Mesenteric fat pad (tissue), 1 donor: ENCODE measurements around the gene TMEM106C. TPM values are rescaled to one million over a fixed set of nuclear protein-coding genes. Genes with fewer than 3 reads are reported as not detected.
A peak's percentile ranks its signal among the peaks of the same experiment; 100 is the strongest.

Experiments used
- DNase-seq: peaks from one replicate; pipeline ENCODE4 v3.0.0-alpha.2; 2020; ENCODE audit warnings: low spot score
- total RNA-seq: library from RNA; stranded (reverse); fragmentation: NEBNext Ultra II Directional; extraction: Animal tissue kit (Norgen Biotek cat#: 25700); gene quantifications from one replicate; pipeline ENCODE4 v1.2.1, GENCODE V29; 2021
- donor health status: DM: yes; HTN: yes; CAD: no.

TMEM106C gene
- total RNA-seq, 1 donor from 2014 or later: 34.5 TPM

GRCh38 chr12:47979166-47979565 lies 15.8 kb downstream of the TMEM106C start:
- DNase-seq: no peak

DNA sequence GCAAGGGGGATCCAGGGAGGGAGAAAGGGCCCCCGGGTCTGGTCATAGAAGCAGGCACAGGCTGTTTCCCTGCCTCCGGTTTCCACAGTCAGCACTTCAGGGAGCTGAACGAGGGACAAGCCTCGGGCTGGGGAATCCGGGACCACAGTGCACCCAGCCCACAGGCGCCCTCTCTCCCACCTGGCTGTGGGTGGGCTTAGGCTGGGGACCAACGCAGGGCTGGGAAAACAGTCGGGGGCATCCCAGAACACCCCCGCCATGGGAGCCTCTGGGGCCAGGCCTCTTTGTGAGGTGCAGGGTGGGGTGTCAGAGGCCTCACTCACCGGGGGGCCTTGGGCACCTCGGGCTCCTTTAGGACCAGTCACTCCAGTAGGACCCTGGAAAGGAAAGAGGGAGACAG lies 16.3 kb downstream of the TMEM106C start:
- DNase-seq: no peak

DNA sequence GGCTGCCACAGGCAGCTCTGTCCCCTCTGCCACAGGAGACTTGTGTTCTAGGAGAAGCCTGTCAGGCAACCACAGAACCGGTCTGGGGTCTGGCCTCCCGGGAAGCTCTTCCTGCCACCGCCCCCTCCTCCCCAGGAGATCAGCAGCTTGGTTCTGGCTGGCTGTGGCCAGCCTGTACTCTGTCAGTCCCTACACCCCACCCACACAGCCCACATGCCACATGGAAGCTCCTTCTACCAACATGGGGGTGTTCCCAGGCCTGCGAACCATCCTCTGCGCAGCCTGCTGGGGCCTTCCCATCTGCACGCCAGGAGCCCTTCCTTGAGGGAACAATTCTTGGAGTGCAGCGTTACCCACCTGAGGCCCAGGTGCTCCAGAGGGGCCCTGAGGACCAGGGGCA lies 16.8 kb downstream of the TMEM106C start:
- no peak for DNase-seq

- DNase-seq: no peak
Measured at GRCh38 chr12:47980779-47981495, 17.5 kb downstream of the TMEM106C start.

DNA sequence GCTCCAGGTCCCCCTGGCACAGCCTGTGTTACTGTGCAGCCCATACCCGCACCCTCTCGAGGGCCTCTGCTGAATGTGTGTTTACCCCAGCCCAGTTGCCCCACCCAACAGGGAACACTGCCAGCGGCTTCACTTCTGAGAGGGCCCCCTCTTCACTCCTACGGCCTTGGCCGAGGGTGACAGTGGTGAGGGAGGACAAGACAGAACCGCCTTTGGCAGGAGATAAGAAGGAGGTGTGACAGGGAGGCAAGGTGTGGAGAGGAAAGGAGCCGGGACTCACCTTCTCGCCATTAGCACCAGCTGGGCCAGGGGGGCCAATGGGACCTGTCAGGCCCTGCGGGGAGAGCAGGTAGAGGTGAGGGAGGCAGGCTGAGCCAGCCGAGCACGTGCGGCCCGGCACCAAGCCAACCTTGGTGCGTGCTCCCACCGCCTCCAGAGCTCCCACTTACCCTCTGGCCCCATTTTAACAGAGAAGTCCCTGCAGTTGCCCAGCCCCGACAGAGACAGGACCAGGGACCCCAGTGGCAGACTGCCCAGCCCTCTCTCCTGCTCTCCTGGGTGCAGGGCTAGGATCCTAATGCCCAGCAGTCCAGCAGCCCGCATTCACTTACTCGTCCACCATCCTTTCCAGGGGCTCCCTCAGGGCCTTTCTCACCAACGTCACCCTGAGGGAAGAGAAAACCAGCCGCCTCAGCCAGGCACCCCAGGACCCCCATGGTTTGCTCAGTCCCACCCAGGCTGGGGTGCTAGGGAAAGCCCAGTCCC lies 18.3 kb downstream of the TMEM106C start:
- no peak for DNase-seq

- DNase-seq: no peak
Measured at GRCh38 chr12:47982311-47982710, 18.9 kb downstream of the TMEM106C start.

DNA sequence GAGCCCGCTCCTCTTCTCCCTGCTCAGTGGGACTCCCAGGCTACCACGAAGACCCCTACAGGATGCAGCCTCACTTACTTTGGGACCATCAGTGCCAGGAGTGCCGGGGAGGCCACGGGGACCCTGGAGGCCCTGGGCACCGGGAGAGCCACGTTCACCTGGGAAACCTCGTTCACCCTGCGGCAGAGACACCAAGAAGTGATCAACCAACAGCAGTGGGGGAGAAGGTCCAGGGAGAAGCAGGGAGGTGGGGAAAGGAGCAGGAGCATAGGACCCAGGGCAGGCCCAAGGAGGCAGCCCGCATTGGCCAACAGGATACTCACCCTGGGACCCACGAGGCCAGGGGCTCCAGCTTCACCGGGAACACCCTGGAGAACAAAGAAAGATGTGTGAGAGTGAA lies 19.4 kb downstream of the TMEM106C start:
- no peak for DNase-seq

GRCh38 chr12:47983541-47984115 lies 20.2 kb downstream of the TMEM106C start:
- no peak for DNase-seq

GRCh38 chr12:47984331-47984801 lies 21.0 kb downstream of the TMEM106C start:
- no peak for DNase-seq

- no peak for DNase-seq
Measured at GRCh38 chr12:47985596-47986290, 22.3 kb downstream of the TMEM106C start.

- DNase-seq: no peak
Measured at GRCh38 chr12:47986291-47986660, 22.9 kb downstream of the TMEM106C start.

DNA sequence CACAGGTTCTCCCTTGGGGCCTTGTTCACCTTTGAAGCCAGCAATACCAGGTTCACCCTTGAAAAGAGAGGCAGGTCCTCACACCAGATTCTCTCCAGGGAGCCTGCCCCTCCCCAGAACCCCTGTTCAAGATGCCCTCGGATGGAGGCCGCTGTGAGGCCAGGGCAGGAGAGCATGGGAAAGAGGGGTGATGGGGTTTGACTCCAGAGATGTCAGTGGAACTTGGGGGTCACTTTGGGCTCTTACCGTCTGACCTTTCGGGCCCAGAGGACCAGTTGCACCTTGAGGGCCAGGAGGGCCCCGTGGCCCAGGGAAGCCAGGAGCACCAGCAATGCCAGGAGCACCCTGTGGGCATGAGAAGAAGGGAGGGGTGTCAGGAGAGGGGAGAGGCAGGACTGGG lies 23.4 kb downstream of the TMEM106C start:
- DNase-seq: no peak

DNA sequence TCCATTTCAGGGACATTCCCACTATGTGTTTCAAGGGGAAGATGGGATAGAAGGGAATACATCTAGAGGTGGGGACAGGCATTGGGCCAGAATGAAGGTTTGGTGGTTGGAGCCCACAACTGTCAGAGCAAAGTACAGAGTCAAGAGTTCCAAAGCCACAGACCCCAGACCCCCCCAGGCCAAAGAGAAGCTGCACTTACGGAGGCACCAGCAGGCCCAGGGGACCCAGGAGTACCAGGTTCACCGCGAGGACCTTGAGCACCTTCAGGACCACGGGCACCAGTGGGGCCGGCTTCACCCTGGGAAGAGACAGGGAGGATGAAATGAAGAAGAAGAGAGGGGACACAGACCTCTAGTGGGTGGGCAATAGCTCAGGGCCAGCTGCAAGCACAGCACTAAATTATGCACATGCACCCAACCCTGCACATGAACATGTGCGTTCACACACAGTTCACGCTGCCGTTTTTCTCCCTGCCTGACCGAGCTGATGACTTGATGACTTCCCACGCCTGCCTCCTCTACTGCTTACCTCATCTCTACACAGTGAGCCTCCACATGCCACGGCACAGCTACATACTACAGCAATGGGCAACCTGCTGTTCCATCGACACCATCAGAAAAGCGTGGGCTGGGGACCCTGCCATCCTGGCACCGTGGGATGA lies 24.1 kb downstream of the TMEM106C start:
- DNase-seq: no peak

- no peak for DNase-seq
Measured at GRCh38 chr12:47988073-47989022, 25.0 kb downstream of the TMEM106C start.

DNA sequence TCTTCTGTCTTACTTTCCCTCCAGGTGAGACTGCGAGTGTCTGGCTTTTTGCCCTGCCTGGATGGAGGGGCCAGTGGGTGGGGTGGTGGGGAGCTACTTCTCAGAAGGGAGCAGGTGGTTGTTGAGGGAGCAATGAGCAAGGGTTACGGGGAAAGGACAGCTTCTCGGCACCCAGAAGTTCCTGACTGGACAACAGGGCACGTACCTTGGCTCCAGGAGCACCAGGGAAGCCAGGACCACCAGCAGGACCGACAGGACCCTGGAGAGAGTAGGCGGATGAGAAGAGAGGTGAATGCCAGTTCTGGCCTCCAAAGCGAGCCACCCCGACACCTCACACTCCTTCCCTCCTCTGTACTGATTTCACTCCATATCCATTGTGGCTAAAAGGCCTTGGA lies 25.6 kb downstream of the TMEM106C start:
- DNase-seq: peak; percentile 41

GRCh38 chr12:47989666-47990065 lies 26.3 kb downstream of the TMEM106C start:
- no peak for DNase-seq

DNA sequence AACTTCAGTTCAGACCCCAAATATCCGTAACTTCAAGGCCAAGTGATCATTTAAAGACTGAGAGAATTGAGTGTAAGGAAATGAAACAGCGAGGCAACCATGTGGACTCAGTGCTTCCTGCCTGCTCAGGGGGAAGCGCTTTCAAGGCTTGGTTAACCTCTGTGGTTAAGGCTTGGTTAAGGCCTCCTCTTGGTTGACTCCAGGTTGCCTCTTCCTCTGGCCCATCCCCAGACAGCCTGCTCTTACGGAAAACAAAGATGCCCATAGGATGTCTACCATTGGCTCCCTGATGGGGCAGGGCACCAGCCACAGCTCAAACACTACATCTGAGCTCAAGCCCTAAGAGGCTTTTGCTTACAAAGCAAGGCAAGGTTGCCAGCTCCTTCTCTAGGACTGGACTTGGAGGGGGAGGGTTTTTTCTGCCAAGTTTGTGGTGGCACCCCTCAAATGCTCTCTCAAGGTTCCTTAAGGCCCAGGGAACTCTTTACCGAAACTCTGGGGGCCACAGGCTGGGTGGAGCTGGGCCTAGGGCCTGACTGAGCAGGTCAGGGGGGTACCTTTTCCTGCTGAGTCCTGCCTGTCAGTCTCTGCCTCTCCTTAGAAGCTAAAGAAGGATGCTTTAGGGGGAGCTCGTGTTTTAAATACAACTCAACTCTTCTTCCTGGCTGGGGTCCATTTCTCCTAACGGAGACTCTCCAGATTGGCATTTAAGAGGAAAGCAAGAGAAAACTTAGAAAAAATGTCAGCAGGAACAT lies 27.1 kb downstream of the TMEM106C start:
- DNase-seq: peak; percentile 28

DNA sequence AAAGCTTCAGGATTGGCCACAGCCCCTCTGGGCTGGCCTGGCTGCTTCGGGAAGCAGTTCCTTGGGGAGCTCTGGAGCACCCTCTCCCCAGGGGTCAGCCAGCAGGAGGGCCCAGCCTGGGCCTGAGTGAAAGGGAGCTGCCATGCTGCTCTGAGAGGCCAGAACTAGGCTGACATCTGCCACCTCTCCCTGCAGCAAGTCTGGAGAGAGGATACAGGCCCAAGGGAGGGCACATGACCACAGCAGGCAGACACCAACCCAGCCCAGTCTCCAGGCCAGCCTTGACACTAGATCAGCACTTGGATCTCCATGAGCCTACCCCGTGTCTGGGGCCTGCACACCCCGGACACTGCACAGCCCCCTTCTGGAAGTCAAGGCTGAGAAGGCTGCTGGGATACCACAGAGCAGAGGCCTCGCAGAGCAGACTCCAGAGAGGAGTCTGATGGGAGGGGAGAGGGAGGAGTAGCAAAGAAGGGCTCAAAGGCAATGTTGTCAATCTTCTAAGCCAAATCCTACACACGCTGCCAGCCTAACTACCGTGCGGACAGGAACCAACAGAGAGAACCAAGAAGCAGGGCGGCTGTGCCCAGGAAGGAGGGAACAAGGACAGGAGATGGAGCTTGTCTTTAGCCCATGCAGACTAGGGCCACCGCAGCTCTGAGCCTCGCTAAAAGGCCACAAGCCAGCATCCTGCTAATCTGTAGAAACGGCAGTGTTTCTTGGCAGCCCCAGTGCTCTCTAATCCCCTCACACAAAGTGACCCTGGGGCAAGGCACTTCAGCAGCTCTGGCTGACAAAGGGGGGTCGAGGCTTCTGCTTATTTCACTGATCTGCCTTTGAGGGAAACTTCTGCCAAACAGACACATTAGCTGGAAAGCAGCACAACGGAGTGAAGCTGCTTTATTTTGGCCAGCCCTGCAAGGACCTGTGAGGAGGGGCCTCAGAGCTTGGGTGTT lies 28.0 kb downstream of the TMEM106C start:
- no peak for DNase-seq
